Measurements from ENCODE around the gene OSTC. TPM values are rescaled to one million over a fixed set of nuclear protein-coding genes. Genes with fewer than 3 reads are reported as not detected.

Gene OSTC
- total and polyA plus RNA-seq, 12 donors: 21.8 to 113 (median 27.2) TPM

DNA sequence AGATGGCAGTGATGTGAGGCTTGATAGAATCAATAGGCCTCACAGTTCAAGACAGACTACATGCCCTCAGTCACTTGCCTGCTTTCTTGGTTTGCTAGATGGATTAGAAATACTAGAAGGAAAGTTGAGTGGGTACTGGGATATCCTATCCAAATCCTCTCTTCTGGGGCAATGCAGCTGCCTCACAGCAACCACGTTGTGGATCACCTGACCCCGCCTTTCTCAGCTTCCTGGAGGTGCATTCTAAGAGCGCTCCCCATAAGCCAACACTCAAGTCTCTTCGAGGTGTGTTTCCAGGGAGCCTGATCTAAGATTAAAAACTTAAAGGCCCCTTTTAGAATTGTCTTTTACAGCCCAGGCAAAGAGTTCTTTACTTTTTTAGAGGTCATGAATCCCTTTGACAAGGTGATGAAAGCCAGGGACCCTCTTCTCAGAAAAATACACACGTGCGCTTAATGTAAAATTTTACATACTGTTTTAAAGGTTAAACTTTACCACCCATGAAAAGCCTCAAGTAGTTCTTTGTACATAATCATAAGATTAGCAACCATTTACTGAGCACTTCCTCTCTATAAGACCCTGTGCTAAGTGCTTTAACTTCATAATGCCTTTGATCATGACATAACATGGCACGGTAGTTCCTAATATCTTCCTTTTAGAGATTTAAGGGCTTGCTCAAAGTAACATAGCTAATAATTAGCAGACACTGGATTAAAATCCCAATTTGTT is 30.9 kb upstream of the OSTC start:
- Histone ChIP-seq H3K27me3 (no peaks in the 10 kb centered on the region), H3K4me1 (peaks cover 0 to 50% (median 38%) of the 10 kb centered on the region in 9 donors), H3K36me3 (peaks cover 0 to 39% (median 25%) of the 10 kb centered on the region in 9 donors), H3K9me3 (peaks cover 0 to 24% (median 5%) of the 10 kb centered on the region in 11 donors), H3K27ac (peak overlapping the region in 9 of 10 donors; percentile 61 to 92 (median 82)), H3K4me3 (peak overlapping the region in 9 of 10 donors; percentile 49 to 86 (median 76))
- ATAC-seq: peak in 6 of 8 donors; percentile 2 to 19 (median 10)
- TF ChIP-seq, protein P1, sequence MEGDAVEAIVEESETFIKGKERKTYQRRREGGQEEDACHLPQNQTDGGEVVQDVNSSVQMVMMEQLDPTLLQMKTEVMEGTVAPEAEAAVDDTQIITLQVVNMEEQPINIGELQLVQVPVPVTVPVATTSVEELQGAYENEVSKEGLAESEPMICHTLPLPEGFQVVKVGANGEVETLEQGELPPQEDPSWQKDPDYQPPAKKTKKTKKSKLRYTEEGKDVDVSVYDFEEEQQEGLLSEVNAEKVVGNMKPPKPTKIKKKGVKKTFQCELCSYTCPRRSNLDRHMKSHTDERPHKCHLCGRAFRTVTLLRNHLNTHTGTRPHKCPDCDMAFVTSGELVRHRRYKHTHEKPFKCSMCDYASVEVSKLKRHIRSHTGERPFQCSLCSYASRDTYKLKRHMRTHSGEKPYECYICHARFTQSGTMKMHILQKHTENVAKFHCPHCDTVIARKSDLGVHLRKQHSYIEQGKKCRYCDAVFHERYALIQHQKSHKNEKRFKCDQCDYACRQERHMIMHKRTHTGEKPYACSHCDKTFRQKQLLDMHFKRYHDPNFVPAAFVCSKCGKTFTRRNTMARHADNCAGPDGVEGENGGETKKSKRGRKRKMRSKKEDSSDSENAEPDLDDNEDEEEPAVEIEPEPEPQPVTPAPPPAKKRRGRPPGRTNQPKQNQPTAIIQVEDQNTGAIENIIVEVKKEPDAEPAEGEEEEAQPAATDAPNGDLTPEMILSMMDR (IDR thresholded peaks at IDR 0.05): no peak
- WGBS, 2 donors: 68 to 69% methylated on average over 7 of the region's 7 CpGs
- DNase-seq: no peak
- intact Hi-C loops (cut with DNase I): loop anchor here in 2 of 10 donors (1.0 to 10.0 kb wide), 3 partner anchors 31 to 905 kb away; partner anchors contain the start of gene OSTC (in 2 of the 2)

DNA sequence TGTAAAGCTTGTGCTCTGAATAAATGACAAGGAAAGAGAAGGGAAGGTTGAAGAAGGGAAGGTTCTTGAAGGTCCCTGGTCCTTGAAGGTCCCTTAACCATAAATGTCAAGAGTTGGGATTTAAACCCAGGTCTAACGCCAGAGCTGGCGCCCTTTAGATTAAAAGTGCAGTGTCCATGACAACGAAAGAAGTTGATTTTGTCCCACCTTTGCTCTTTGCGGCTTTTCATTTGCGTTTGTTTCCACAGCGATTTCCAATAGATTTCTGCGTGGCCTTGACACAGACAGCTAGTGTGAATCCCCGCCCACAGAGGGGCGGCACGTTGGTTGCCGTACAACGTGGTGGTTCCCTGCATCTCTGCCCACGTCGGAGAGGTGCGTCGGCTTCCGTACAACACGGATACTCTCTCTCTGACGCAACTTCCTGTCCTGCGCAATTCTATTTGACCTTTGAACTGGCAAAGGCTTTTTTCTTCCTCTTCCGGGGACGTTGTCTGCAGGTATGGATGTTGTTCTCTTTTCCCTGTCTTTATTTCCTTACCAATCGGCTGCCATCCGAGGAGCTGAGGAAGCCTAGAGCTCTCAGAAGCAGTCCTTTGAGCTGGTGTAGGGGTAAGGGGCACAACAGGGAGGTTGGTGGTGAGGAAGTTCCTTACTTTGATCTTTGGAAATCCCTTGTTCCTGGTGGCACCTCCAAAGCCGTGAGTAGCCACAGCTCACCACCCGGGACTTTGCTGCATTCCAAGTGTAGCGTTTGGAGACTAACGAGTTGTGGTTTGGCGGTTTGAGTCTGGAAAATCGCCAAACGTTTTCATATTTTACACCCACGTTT is 30.1 kb upstream of the OSTC start, which contains the start of gene RPL34:
Gene RPL34, plus strand, starts transcription at position 476 of the 832 bp plus-strand sequence. CDS start 1,384 bp downstream, outside the sequence.
- H3K27ac ChIP-seq: peak within 1 kb of the TSS in 9 of 10 donors; percentile 66 to 92 (median 82)
- no peaks in the 10 kb centered on the region for H3K27me3 ChIP-seq
- intact Hi-C loops (cut with DNase I): loop anchor here in 2 of 10 donors (1.0 to 10.0 kb wide), 3 partner anchors 30 to 906 kb away; partner anchors contain the start of gene OSTC (in 2 of the 2)
- H3K9me3 ChIP-seq: peaks cover 0 to 16% (median 5%) of the 10 kb centered on the region in 11 donors
- peak; percentile 100 for ATAC-seq
- DNase-seq: peak; percentile 94 to 98
- WGBS, 2 donors: 0 to 1% methylated on average over 32 of the region's 32 CpGs
- TF ChIP-seq, protein P1 (IDR thresholded peaks at IDR 0.05): no peak
- H3K36me3 ChIP-seq: peaks cover 0 to 43% (median 33%) of the 10 kb centered on the region in 9 donors
- H3K4me3 ChIP-seq: peak within 1 kb of the TSS; percentile 49 to 86 (median 76)
- H3K4me1 ChIP-seq: peaks cover 0 to 54% (median 39%) of the 10 kb centered on the region in 9 donors

- peaks cover 0 to 7% (median 0%) of the 10 kb centered on the region in 11 donors for H3K9me3 ChIP-seq
- TF ChIP-seq, protein P1 (IDR thresholded peaks at IDR 0.05): no peak
- 9 to 10% methylated on average over 23 of the region's 23 CpGs for WGBS, 2 donors
- peak in 1 of 8 donors; percentile 35 for ATAC-seq
- H3K36me3 ChIP-seq: peaks cover 0 to 52% (median 41%) of the 10 kb centered on the region in 9 donors
- H3K27ac ChIP-seq: peak overlapping the region in 9 of 10 donors; percentile 40 to 92 (median 82)
- H3K4me3 ChIP-seq: peak overlapping the region; percentile 49 to 86 (median 76)
- no peaks in the 10 kb centered on the region for H3K27me3 ChIP-seq
- DNase-seq: no peak
- H3K4me1 ChIP-seq: peaks cover 0 to 54% (median 39%) of the 10 kb centered on the region in 9 donors
- intact Hi-C loops (cut with DNase I): loop anchor here in 2 of 10 donors (1.0 to 10.0 kb wide), 3 partner anchors 29 to 906 kb away; partner anchors contain the start of gene OSTC (in 2 of the 2)
These were observed 29.2 kb upstream of the OSTC start for GRCh38 chr4:108620933-108621905.

Measured in heart right ventricle (tissue), 16 donors.